NT2/D1 (cell line): ENCODE measurements around the gene LMNB1.

Experiments used
- YY1 ChIP-seq: IDR thresholded peaks from 2 replicates; pipeline ENCODE4 v1.6.1; 2011; ENCODE audit not compliant: insufficient read length, insufficient read depth
- ZNF274 ChIP-seq: IDR thresholded peaks from 2 replicates; pipeline ENCODE4 v1.6.1; 2011; ENCODE audit warnings: mild to moderate bottlenecking, low read depth, low read length

- TF ChIP-seq YY1 = no peak
- no peak for TF ChIP-seq ZNF274
Observed at GRCh38 chr5:126864042-126864688, 87.2 kb downstream of the LMNB1 start.
